Measurements from ENCODE around the gene C12orf76. TPM values are rescaled to one million over a fixed set of nuclear protein-coding genes. Genes with fewer than 3 reads are reported as not detected.
"Not testable (repeated sequence)": the region's sequence is repeated elsewhere in the genome, so short reads cannot be mapped to it uniquely, and the experiment has no call there.

The C12orf76 gene
- total and polyA plus RNA-seq, 2 donors (not counting 1 experiment from before 2014, with no cell fraction given): 21.5 to 28.5 TPM

DNA sequence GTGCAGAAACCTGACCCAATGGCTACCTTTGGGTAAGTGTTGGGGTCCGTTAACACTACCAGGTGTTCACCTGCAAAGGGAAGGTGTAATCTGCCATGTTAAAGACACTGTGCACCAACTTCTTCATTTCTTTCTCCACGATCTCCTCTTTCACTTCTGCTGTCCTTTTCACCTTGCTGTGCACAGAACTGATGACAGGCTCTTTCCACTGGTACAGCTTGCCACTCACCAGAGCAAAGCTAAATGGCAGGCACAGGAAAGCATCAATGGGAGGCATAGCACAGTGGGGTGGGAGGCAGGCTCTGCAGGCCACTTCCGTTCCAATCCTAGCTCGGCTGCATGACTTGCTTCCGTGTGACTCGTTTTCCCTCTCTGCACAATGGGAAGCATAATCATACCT is 2.6 kb upstream of the C12orf76 start:
- peak overlapping the region; percentile 23 for H3K4me2 ChIP-seq (replicated peaks; ENCODE audit: low read depth, low read length, poor library complexity, severe bottlenecking)
- no peak for DNase-seq
- CTCF ChIA-PET: no interaction called here
- H3K27me3 ChIP-seq (replicated peaks in 1 of 4; ENCODE audit: control extremely low read depth in 1 of 4, control insufficient read depth in 3 of 4, insufficient read depth in 4 of 4, low read length in 3 of 4): no peaks in the 10 kb centered on the region
- H3K27ac ChIP-seq (ENCODE audit: low read length in 2 of 2): no peak overlapping the region
- H3K36me3 ChIP-seq (replicated peaks in 1 of 2; ENCODE audit: control extremely low read depth in 1 of 2, control insufficient read depth in 1 of 2, extremely low read depth in 1 of 2, insufficient read depth in 2 of 2, low read length in 1 of 2): no peaks in the 10 kb centered on the region
- 0% methylated on average over 1 of the region's 6 CpGs for whole genome bisulfite sequencing (ENCODE audit: insufficient coverage)
- TF ChIP-seq, protein P1, sequence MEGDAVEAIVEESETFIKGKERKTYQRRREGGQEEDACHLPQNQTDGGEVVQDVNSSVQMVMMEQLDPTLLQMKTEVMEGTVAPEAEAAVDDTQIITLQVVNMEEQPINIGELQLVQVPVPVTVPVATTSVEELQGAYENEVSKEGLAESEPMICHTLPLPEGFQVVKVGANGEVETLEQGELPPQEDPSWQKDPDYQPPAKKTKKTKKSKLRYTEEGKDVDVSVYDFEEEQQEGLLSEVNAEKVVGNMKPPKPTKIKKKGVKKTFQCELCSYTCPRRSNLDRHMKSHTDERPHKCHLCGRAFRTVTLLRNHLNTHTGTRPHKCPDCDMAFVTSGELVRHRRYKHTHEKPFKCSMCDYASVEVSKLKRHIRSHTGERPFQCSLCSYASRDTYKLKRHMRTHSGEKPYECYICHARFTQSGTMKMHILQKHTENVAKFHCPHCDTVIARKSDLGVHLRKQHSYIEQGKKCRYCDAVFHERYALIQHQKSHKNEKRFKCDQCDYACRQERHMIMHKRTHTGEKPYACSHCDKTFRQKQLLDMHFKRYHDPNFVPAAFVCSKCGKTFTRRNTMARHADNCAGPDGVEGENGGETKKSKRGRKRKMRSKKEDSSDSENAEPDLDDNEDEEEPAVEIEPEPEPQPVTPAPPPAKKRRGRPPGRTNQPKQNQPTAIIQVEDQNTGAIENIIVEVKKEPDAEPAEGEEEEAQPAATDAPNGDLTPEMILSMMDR (IDR thresholded peaks at IDR 0.05): no peak
- TF ChIP-seq EZH2 (IDR thresholded peaks at IDR 0.05; ENCODE audit: borderline replicate concordance, insufficient read depth, low read depth, low read length, poor library complexity, severe bottlenecking): no peak
- H4K20me1 ChIP-seq (ENCODE audit: control insufficient read depth, insufficient read depth, low read length, poor library complexity, severe bottlenecking): no peaks in the 10 kb centered on the region
- POLR2A ChIA-PET: no interaction called here
- Mint-ChIP-seq H3K4me1 (peaks cover 42% of the 10 kb centered on the region), H3K9me3 (ENCODE audit: insufficient read depth) (no peaks in the 10 kb centered on the region), H3K4me3 (peak overlapping the region; percentile 3), H3K27me3 (no peaks in the 10 kb centered on the region), H3K27ac (peak overlapping the region; percentile 51)
- H3K79me2 ChIP-seq (ENCODE audit: control insufficient read depth, insufficient read depth, low read length): peaks cover 25% of the 10 kb centered on the region
- peak overlapping the region; percentile 18 for H2AFZ ChIP-seq (ENCODE audit: insufficient read depth, low read depth, low read length, poor library complexity, severe bottlenecking)
- ATAC-seq (ENCODE audit: low read depth): no peak
- no peaks in the 10 kb centered on the region for H3K9me3 ChIP-seq (ENCODE audit: control extremely low read depth in 1 of 3, control insufficient read depth in 2 of 3, insufficient read depth in 1 of 3, low read length in 2 of 3)
- intact Hi-C loops (cut with micrococcal nuclease): no loop called here
- peaks cover 23 to 43% of the 10 kb centered on the region in 2 donors for H3K4me1 ChIP-seq (ENCODE audit: control insufficient read depth in 2 of 2, insufficient read depth in 2 of 2, low read length in 2 of 2)
- no peak overlapping the region for H3K9ac ChIP-seq (ENCODE audit: low read length)
- H3K4me3 ChIP-seq (ENCODE audit: control extremely low read depth in 1 of 5, extremely low read depth in 1 of 5, insufficient read depth in 1 of 5, low read depth in 2 of 5, low read length in 4 of 5): no peak overlapping the region

DNA sequence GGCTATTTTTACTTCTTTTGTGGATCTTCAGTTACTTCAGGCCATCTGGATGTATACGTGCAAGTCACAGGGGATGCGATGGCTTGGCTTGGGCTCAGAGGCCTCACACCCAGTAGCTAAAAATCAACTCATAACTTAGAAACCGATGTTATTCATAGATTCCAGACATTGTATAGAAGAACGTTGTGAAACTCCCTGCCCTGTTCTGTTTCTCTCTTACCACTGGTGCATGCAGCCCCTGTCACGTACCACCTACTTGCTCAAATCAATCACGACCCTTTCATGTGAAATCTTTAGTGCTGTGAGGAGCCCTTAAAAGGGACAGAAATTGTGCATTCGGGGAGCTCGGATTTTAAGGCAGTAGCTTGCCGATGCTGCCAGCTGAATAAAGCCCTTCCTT is 1.3 kb upstream of the C12orf76 start:
- WGBS (ENCODE audit: insufficient coverage): 71% methylated on average over 4 of the region's 9 CpGs
- H4K20me1 ChIP-seq (ENCODE audit: control insufficient read depth, insufficient read depth, low read length, poor library complexity, severe bottlenecking); H3K36me3 ChIP-seq (replicated peaks in 1 of 2; ENCODE audit: control extremely low read depth in 1 of 2, control insufficient read depth in 1 of 2, extremely low read depth in 1 of 2, insufficient read depth in 2 of 2, low read length in 1 of 2); H3K9me3 Mint-ChIP-seq (ENCODE audit: insufficient read depth); H3K4me2 ChIP-seq (replicated peaks; ENCODE audit: low read depth, low read length, poor library complexity, severe bottlenecking); H3K27me3 Mint-ChIP-seq; ATAC-seq (ENCODE audit: low read depth); DNase-seq; H3K27me3 ChIP-seq (replicated peaks in 1 of 4; ENCODE audit: control extremely low read depth in 1 of 4, control insufficient read depth in 3 of 4, insufficient read depth in 4 of 4, low read length in 3 of 4); H3K9me3 ChIP-seq (ENCODE audit: control extremely low read depth in 1 of 3, control insufficient read depth in 2 of 3, insufficient read depth in 1 of 3, low read length in 2 of 3); H3K4me3 ChIP-seq (ENCODE audit: control extremely low read depth in 1 of 5, extremely low read depth in 1 of 5, insufficient read depth in 1 of 5, low read depth in 2 of 5, low read length in 4 of 5): not testable (repeated sequence)
- Histone ChIP-seq H3K9ac (ENCODE audit: low read length) (peak overlapping the region; percentile 59), H3K27ac (ENCODE audit: low read length in 2 of 2) (peak overlapping the region; percentile 86 to 89), H2AFZ (ENCODE audit: insufficient read depth, low read depth, low read length, poor library complexity, severe bottlenecking) (peak overlapping the region; percentile 84), H3K4me1 (ENCODE audit: control insufficient read depth in 2 of 2, insufficient read depth in 2 of 2, low read length in 2 of 2) (peaks cover 23 to 43% of the 10 kb centered on the region in 2 donors), H3K79me2 (ENCODE audit: control insufficient read depth, insufficient read depth, low read length) (peaks cover 37% of the 10 kb centered on the region)
- Mint-ChIP-seq H3K27ac (peak overlapping the region; percentile 98), H3K4me3 (peak overlapping the region; percentile 91), H3K4me1 (peaks cover 42% of the 10 kb centered on the region)
- intact Hi-C loops (cut with micrococcal nuclease): loop anchor here (10.0 kb wide), 1 partner anchor 165 kb away; the partner anchor contains the start of gene GLTP
- ChIA-PET CTCF (interaction anchor here (1.1 to 1.3 kb wide), 2 partner anchors 12 to 50 kb away, joined by 3 to 4 read pairs; no protein-coding TSS in a partner anchor), POLR2A (interaction anchor here (0.6 to 0.8 kb wide), 2 partner anchors 26 to 45 kb away, joined by 3 read pairs; no protein-coding TSS in a partner anchor)

DNA sequence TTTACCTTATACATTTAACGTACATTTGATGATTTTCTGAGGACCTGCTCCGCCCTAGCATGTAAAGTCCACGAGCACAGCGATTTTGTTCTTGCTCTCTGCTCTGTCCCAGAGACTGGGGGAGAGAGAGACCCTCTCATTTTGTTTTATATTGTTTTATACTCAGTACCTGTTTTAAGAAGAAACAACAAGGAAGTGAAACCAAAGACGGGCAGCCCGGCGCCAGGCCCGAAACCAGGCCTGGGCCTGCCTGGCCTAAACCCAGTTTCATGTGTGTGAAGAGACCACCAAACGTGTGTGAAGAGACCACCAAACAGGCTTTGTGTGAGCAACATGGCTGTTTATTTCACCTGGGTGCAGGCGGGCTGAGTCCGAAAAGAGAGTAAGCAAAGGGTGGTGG is 712 bp upstream of the C12orf76 start:
- H3K9me3 ChIP-seq (ENCODE audit: control extremely low read depth in 1 of 3, control insufficient read depth in 2 of 3, insufficient read depth in 1 of 3, low read length in 2 of 3); H4K20me1 ChIP-seq (ENCODE audit: control insufficient read depth, insufficient read depth, low read length, poor library complexity, severe bottlenecking); H3K27me3 Mint-ChIP-seq; CTCF ChIA-PET; H3K27me3 ChIP-seq (replicated peaks in 1 of 4; ENCODE audit: control extremely low read depth in 1 of 4, control insufficient read depth in 3 of 4, insufficient read depth in 4 of 4, low read length in 3 of 4); POLR2A ChIA-PET; H3K36me3 ChIP-seq (replicated peaks in 1 of 2; ENCODE audit: control extremely low read depth in 1 of 2, control insufficient read depth in 1 of 2, extremely low read depth in 1 of 2, insufficient read depth in 2 of 2, low read length in 1 of 2); H3K9me3 Mint-ChIP-seq (ENCODE audit: insufficient read depth): not testable (repeated sequence)
- peak overlapping the region; percentile 59 for H3K9ac ChIP-seq (ENCODE audit: low read length)
- Mint-ChIP-seq H3K27ac (peak overlapping the region; percentile 98), H3K4me1 (peaks cover 43% of the 10 kb centered on the region), H3K4me3 (peak overlapping the region; percentile 91)
- intact Hi-C loops (cut with micrococcal nuclease): loop anchor here (10.0 kb wide), 1 partner anchor 164 kb away; the partner anchor contains the start of gene GLTP
- peak overlapping the region; percentile 66 to 95 (median 74) for H3K4me3 ChIP-seq (ENCODE audit: control extremely low read depth in 1 of 5, extremely low read depth in 1 of 5, insufficient read depth in 1 of 5, low read depth in 2 of 5, low read length in 4 of 5)
- DNase-seq (peak; percentile 82), ATAC-seq (ENCODE audit: low read depth) (peak; percentile 15)
- H2AFZ ChIP-seq (ENCODE audit: insufficient read depth, low read depth, low read length, poor library complexity, severe bottlenecking): peak overlapping the region; percentile 84
- peak overlapping the region; percentile 86 to 89 for H3K27ac ChIP-seq (ENCODE audit: low read length in 2 of 2)
- H3K4me2 ChIP-seq (replicated peaks; ENCODE audit: low read depth, low read length, poor library complexity, severe bottlenecking): peak overlapping the region; percentile 64
- H3K79me2 ChIP-seq (ENCODE audit: control insufficient read depth, insufficient read depth, low read length): peaks cover 42% of the 10 kb centered on the region
- peaks cover 23 to 43% of the 10 kb centered on the region in 2 donors for H3K4me1 ChIP-seq (ENCODE audit: control insufficient read depth in 2 of 2, insufficient read depth in 2 of 2, low read length in 2 of 2)
- 68% methylated on average over 3 of the region's 11 CpGs for WGBS (ENCODE audit: insufficient coverage)

Data from B cell (primary cell).